Measurements from ENCODE around the gene MME. TPM values are rescaled to one million over a fixed set of nuclear protein-coding genes. Genes with fewer than 3 reads are reported as not detected.

The MME gene
- total and polyA plus RNA-seq, 5 donors from 2014 or later, result 0.41 to 0.71 TPM; not detected in 3

GRCh38 chr3:155225417-155225816, 145.3 kb downstream of the MME start:
- DNase-seq (no peak), ATAC-seq (ENCODE audit: low read depth in 2 of 2) (no peak)
- Mint-ChIP-seq H3K27me3 (no peaks in the 10 kb centered on the region), H3K27ac (no peak overlapping the region), H3K36me3 (no peaks in the 10 kb centered on the region), H3K9me3 (peaks cover 0 to 7% (median 3%) of the 10 kb centered on the region in 7 donors), H3K4me3 (no peak overlapping the region), H3K4me1 (no peaks in the 10 kb centered on the region)
- no peak overlapping the region for H3K27ac ChIP-seq (ENCODE audit: insufficient read depth, low read length, poor library complexity, severe bottlenecking)
- no peaks in the 10 kb centered on the region for H3K4me1 ChIP-seq (ENCODE audit: control insufficient read depth, insufficient read depth, low read length, poor library complexity, severe bottlenecking)
- H3K36me3 ChIP-seq (ENCODE audit: control insufficient read depth, insufficient read depth, low read length), result no peaks in the 10 kb centered on the region
- no peaks in the 10 kb centered on the region for H3K27me3 ChIP-seq (ENCODE audit: control insufficient read depth, insufficient read depth, low read length)
- H3K9me3 ChIP-seq (ENCODE audit: control insufficient read depth in 2 of 2, low read length in 2 of 2), result no peaks in the 10 kb centered on the region
- H3K4me3 ChIP-seq (ENCODE audit: low read depth, low read length), result no peak overlapping the region

GRCh38 chr3:155227141-155227540, 147.0 kb downstream of the MME start:
- no peaks in the 10 kb centered on the region for H3K4me1 Mint-ChIP-seq
- no peaks in the 10 kb centered on the region for H3K36me3 Mint-ChIP-seq
- H3K27ac ChIP-seq (ENCODE audit: insufficient read depth, low read length, poor library complexity, severe bottlenecking), result no peak overlapping the region
- H3K27me3 Mint-ChIP-seq, result no peaks in the 10 kb centered on the region
- DNase-seq (no peak), ATAC-seq (ENCODE audit: low read depth in 2 of 2) (no peak)
- H3K4me3 ChIP-seq (ENCODE audit: low read depth, low read length), result no peak overlapping the region
- H3K27ac Mint-ChIP-seq, result no peak overlapping the region
- H3K9me3 Mint-ChIP-seq, result peaks cover 0 to 3% (median 0%) of the 10 kb centered on the region in 7 donors
- no peaks in the 10 kb centered on the region for H3K9me3 ChIP-seq (ENCODE audit: control insufficient read depth in 2 of 2, low read length in 2 of 2)
- no peaks in the 10 kb centered on the region for H3K4me1 ChIP-seq (ENCODE audit: control insufficient read depth, insufficient read depth, low read length, poor library complexity, severe bottlenecking)
- no peak overlapping the region for H3K4me3 Mint-ChIP-seq
- H3K36me3 ChIP-seq (ENCODE audit: control insufficient read depth, insufficient read depth, low read length), result no peaks in the 10 kb centered on the region
- H3K27me3 ChIP-seq (ENCODE audit: control insufficient read depth, insufficient read depth, low read length), result no peaks in the 10 kb centered on the region

DNA sequence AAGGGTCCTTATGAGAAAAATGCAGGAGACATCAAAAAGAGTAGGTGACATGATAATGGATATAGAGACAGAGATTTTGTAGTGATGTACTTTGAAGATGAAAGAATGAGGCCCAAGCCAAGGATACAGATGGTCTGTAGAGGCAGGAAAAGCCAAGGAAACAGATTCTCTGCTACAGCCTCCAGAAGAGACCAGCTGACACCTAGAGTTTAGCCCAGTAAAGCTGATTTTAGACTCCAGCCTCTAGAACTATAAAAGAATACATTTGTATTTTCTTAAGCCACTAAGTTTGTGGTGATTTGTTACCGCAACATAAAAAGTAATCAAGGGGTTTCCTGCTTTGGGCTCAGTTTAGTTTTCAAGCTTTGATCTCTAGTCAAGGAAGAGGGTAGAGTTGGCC, 148.6 kb downstream of the MME start:
- H3K4me3 Mint-ChIP-seq, result no peak overlapping the region
- H3K4me1 ChIP-seq (ENCODE audit: control insufficient read depth, insufficient read depth, low read length, poor library complexity, severe bottlenecking), result no peaks in the 10 kb centered on the region
- no peaks in the 10 kb centered on the region for H3K27me3 ChIP-seq (ENCODE audit: control insufficient read depth, insufficient read depth, low read length)
- no peak overlapping the region for H3K4me3 ChIP-seq (ENCODE audit: low read depth, low read length)
- no peaks in the 10 kb centered on the region for H3K9me3 ChIP-seq (ENCODE audit: control insufficient read depth in 2 of 2, low read length in 2 of 2)
- H3K4me1 Mint-ChIP-seq, result no peaks in the 10 kb centered on the region
- ATAC-seq (ENCODE audit: low read depth in 2 of 2) (no peak), DNase-seq (no peak)
- no peaks in the 10 kb centered on the region for H3K27me3 Mint-ChIP-seq
- no peaks in the 10 kb centered on the region for H3K36me3 Mint-ChIP-seq
- H3K9me3 Mint-ChIP-seq, result peaks cover 0 to 3% (median 0%) of the 10 kb centered on the region in 7 donors
- no peak overlapping the region for H3K27ac ChIP-seq (ENCODE audit: insufficient read depth, low read length, poor library complexity, severe bottlenecking)
- H3K27ac Mint-ChIP-seq, result no peak overlapping the region
- no peaks in the 10 kb centered on the region for H3K36me3 ChIP-seq (ENCODE audit: control insufficient read depth, insufficient read depth, low read length)

DNA sequence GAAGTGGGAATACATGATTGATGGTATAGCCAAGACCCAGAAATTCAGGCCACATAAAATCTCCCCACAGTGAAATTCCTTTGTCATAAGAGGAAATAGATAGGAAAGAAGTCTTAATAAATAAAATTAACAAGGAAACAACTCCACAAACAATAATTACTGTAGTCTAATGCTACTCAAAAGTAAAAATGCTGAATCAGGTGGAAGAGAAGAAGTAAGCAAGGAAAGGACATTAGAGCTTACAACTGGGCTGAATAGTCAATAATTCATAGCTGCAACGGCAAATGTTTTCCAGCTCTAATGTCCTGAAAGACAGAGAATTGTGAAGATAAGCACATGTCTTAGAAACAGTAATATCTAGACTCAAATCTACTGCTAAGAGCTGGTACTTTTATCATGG, 149.0 kb downstream of the MME start:
- DNase-seq, result no peak
- Histone ChIP-seq H3K36me3 (ENCODE audit: control insufficient read depth, insufficient read depth, low read length) (no peaks in the 10 kb centered on the region), H3K4me1 (ENCODE audit: control insufficient read depth, insufficient read depth, low read length, poor library complexity, severe bottlenecking) (no peaks in the 10 kb centered on the region), H3K27ac (ENCODE audit: insufficient read depth, low read length, poor library complexity, severe bottlenecking) (no peak overlapping the region), H3K4me3 (ENCODE audit: low read depth, low read length) (no peak overlapping the region), H3K9me3 (ENCODE audit: control insufficient read depth in 2 of 2, low read length in 2 of 2) (no peaks in the 10 kb centered on the region), H3K27me3 (ENCODE audit: control insufficient read depth, insufficient read depth, low read length) (no peaks in the 10 kb centered on the region)
- Mint-ChIP-seq H3K4me3 (no peak overlapping the region), H3K4me1 (no peaks in the 10 kb centered on the region), H3K36me3 (no peaks in the 10 kb centered on the region), H3K9me3 (peaks cover 0 to 3% (median 0%) of the 10 kb centered on the region in 7 donors), H3K27ac (no peak overlapping the region), H3K27me3 (no peaks in the 10 kb centered on the region)
- no peak for ATAC-seq (ENCODE audit: low read depth in 2 of 2)

DNA sequence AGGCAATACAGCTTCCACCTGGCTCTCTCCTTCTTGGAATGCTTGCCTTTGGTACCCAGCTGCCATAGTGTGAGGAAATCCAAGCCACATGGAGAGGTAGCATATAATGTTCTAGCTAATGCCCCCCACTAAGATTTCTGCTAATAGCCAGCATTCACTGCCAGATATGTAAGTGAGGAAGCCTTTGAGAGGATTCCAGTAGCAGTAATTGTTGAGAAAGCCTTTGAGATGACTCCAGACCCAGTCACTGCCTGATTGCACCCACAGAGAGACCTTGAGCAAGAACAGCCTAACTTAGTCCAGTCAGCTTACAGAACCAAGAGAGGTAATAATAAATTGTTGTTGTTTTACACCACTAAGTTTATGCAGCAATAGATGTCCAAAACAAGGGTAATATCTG, 150.3 kb downstream of the MME start:
- ATAC-seq (ENCODE audit: low read depth in 2 of 2), result no peak
- Mint-ChIP-seq H3K4me3 (no peak overlapping the region), H3K9me3 (peaks cover 0 to 1% (median 0%) of the 10 kb centered on the region in 7 donors), H3K36me3 (no peaks in the 10 kb centered on the region), H3K4me1 (no peaks in the 10 kb centered on the region), H3K27me3 (no peaks in the 10 kb centered on the region), H3K27ac (no peak overlapping the region)
- Histone ChIP-seq H3K9me3 (ENCODE audit: control insufficient read depth in 2 of 2, low read length in 2 of 2) (no peaks in the 10 kb centered on the region), H3K36me3 (ENCODE audit: control insufficient read depth, insufficient read depth, low read length) (no peaks in the 10 kb centered on the region), H3K27me3 (ENCODE audit: control insufficient read depth, insufficient read depth, low read length) (no peaks in the 10 kb centered on the region), H3K4me1 (ENCODE audit: control insufficient read depth, insufficient read depth, low read length, poor library complexity, severe bottlenecking) (no peaks in the 10 kb centered on the region), H3K27ac (ENCODE audit: insufficient read depth, low read length, poor library complexity, severe bottlenecking) (no peak overlapping the region), H3K4me3 (ENCODE audit: low read depth, low read length) (no peak overlapping the region)
- DNase-seq, result no peak

DNA sequence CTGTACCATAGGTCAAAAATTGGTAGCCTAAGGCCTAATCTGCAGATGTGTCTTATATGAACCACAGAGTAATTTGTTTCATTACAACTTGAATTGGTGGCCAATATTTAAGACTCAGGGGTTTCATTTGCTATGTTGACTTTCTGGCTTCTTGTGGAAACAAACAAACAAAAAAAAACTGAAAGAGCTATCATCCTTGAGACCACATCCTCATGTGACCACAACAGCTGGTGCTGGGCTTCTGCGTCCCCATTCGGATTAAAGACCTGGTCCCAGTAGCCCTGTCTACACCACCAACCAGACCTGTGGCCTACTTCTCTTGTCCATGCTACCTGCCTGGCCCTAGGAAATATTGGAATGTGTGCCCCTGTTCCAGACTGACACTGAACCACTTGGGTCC, 151.7 kb downstream of the MME start:
- H3K9me3 ChIP-seq (ENCODE audit: control insufficient read depth in 2 of 2, low read length in 2 of 2), result no peaks in the 10 kb centered on the region
- ATAC-seq (ENCODE audit: low read depth in 2 of 2), result no peak
- no peaks in the 10 kb centered on the region for H3K27me3 ChIP-seq (ENCODE audit: control insufficient read depth, insufficient read depth, low read length)
- H3K36me3 ChIP-seq (ENCODE audit: control insufficient read depth, insufficient read depth, low read length), result no peaks in the 10 kb centered on the region
- no peaks in the 10 kb centered on the region for H3K4me1 Mint-ChIP-seq
- no peaks in the 10 kb centered on the region for H3K4me1 ChIP-seq (ENCODE audit: control insufficient read depth, insufficient read depth, low read length, poor library complexity, severe bottlenecking)
- no peaks in the 10 kb centered on the region for H3K36me3 Mint-ChIP-seq
- no peak for DNase-seq
- H3K27ac ChIP-seq (ENCODE audit: insufficient read depth, low read length, poor library complexity, severe bottlenecking), result no peak overlapping the region
- H3K4me3 ChIP-seq (ENCODE audit: low read depth, low read length), result no peak overlapping the region
- no peaks in the 10 kb centered on the region for H3K27me3 Mint-ChIP-seq
- no peak overlapping the region for H3K27ac Mint-ChIP-seq
- H3K4me3 Mint-ChIP-seq, result no peak overlapping the region
- H3K9me3 Mint-ChIP-seq, result peaks cover 0 to 2% (median 0%) of the 10 kb centered on the region in 7 donors

DNA sequence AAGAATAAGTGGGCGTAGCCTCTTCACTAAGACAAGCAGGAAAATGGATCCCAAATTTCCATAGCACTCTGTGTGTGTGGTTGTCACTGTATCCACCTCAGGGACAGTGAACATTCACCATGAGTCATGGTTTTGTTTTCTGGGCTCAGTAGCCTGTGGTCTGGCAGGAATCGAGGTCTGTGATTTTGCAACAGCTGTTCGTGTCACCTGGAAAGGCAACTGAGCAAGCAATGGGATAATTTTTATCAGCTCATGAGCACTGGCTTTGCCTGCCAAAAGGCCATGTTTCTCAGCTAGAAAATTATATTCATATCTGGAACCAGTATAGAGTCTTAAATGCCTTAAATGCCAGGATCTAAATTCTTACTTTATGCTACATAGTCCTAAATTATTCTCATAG, 152.5 kb downstream of the MME start:
- Histone ChIP-seq H3K27me3 (ENCODE audit: control insufficient read depth, insufficient read depth, low read length) (no peaks in the 10 kb centered on the region), H3K9me3 (ENCODE audit: control insufficient read depth in 2 of 2, low read length in 2 of 2) (no peaks in the 10 kb centered on the region), H3K4me3 (ENCODE audit: low read depth, low read length) (no peak overlapping the region), H3K36me3 (ENCODE audit: control insufficient read depth, insufficient read depth, low read length) (no peaks in the 10 kb centered on the region), H3K4me1 (ENCODE audit: control insufficient read depth, insufficient read depth, low read length, poor library complexity, severe bottlenecking) (no peaks in the 10 kb centered on the region), H3K27ac (ENCODE audit: insufficient read depth, low read length, poor library complexity, severe bottlenecking) (no peak overlapping the region)
- H3K27ac Mint-ChIP-seq, result no peak overlapping the region
- peaks cover 0 to 2% (median 0%) of the 10 kb centered on the region in 7 donors for H3K9me3 Mint-ChIP-seq
- no peak overlapping the region for H3K4me3 Mint-ChIP-seq
- H3K4me1 Mint-ChIP-seq, result peaks cover 0 to 4% (median 0%) of the 10 kb centered on the region in 4 donors
- ATAC-seq (ENCODE audit: low read depth in 2 of 2) (no peak), DNase-seq (no peak)
- H3K36me3 Mint-ChIP-seq, result no peaks in the 10 kb centered on the region
- no peaks in the 10 kb centered on the region for H3K27me3 Mint-ChIP-seq

GRCh38 chr3:155233213-155233612, 153.1 kb downstream of the MME start:
- Histone ChIP-seq H3K36me3 (ENCODE audit: control insufficient read depth, insufficient read depth, low read length) (no peaks in the 10 kb centered on the region), H3K9me3 (ENCODE audit: control insufficient read depth in 2 of 2, low read length in 2 of 2) (no peaks in the 10 kb centered on the region), H3K27ac (ENCODE audit: insufficient read depth, low read length, poor library complexity, severe bottlenecking) (no peak overlapping the region), H3K4me3 (ENCODE audit: low read depth, low read length) (no peak overlapping the region), H3K4me1 (ENCODE audit: control insufficient read depth, insufficient read depth, low read length, poor library complexity, severe bottlenecking) (no peaks in the 10 kb centered on the region), H3K27me3 (ENCODE audit: control insufficient read depth, insufficient read depth, low read length) (no peaks in the 10 kb centered on the region)
- H3K27ac Mint-ChIP-seq, result no peak overlapping the region
- H3K4me1 Mint-ChIP-seq, result peaks cover 0 to 4% (median 0%) of the 10 kb centered on the region in 4 donors
- no peaks in the 10 kb centered on the region for H3K27me3 Mint-ChIP-seq
- DNase-seq (no peak), ATAC-seq (ENCODE audit: low read depth in 2 of 2) (no peak)
- no peak overlapping the region for H3K4me3 Mint-ChIP-seq
- H3K9me3 Mint-ChIP-seq, result peaks cover 0 to 2% (median 0%) of the 10 kb centered on the region in 7 donors
- no peaks in the 10 kb centered on the region for H3K36me3 Mint-ChIP-seq

All from CD4-positive, CD25-positive, alpha-beta regulatory T cell (primary cell).